CD4-positive, alpha-beta T cell treated with Interleukin-4 for 1 hour (primary cell): ENCODE measurements around the gene PGLYRP1.

ENCODE experiments used
- DNase-seq, 2 donors: peaks; one replicate each; pipeline ENCODE4 v3.0.0-alpha.2; 2020 to 2022

PGLYRP1 gene

GRCh38 chr19:46031781-46032596 lies 9.1 kb upstream of the PGLYRP1 start:
- no peak for DNase-seq

GRCh38 chr19:46030812-46031550 lies 8.1 kb upstream of the PGLYRP1 start:
- no peak for DNase-seq

GRCh38 chr19:46025835-46026234 lies 3.0 kb upstream of the PGLYRP1 start:
- no peak for DNase-seq

- DNase-seq: no peak
Observed at GRCh38 chr19:46023311-46023779, 492 bp upstream of the PGLYRP1 start.

- no peak for DNase-seq
Observed at GRCh38 chr19:46022061-46022430, 807 bp downstream of the PGLYRP1 start.

GRCh38 chr19:46021531-46022041 lies 1.3 kb downstream of the PGLYRP1 start:
- DNase-seq: no peak

DNA sequence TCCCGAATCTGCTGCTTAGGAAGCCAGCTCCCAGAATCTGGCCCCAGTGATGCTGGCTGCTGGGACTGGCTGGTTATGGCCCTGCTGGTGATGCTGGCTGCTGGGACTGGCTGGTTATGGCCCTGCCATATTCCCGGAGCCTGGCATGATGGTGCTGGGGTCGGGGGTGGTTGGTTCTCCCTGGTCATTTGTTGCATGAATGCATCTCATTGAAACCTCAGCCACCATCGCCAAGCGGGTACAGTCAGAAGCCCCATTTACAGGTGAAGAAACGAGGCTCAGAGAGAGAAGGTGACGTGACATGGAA lies 2.1 kb downstream of the PGLYRP1 start:
- DNase-seq: no peak

DNA sequence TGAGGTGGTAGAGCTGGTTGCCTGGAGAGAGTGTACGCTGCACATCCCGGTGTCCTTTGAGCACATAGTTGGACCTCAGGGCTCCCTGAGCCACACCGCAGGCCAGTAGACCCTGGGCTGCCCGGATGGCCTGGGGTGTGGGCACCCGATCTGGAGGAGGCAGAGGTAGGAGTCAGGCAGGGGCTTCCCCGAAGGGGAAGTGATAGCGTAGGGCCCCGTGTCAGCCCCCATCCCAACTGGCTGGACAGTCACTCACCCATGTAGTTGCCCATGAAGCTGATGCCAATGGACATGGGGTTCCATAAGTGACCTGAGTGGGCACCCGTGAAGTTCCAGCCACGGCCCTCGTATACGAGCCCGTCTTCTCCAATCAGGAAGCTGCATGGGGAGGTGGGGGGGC lies 3.6 kb downstream of the PGLYRP1 start:
- no peak for DNase-seq

DNA sequence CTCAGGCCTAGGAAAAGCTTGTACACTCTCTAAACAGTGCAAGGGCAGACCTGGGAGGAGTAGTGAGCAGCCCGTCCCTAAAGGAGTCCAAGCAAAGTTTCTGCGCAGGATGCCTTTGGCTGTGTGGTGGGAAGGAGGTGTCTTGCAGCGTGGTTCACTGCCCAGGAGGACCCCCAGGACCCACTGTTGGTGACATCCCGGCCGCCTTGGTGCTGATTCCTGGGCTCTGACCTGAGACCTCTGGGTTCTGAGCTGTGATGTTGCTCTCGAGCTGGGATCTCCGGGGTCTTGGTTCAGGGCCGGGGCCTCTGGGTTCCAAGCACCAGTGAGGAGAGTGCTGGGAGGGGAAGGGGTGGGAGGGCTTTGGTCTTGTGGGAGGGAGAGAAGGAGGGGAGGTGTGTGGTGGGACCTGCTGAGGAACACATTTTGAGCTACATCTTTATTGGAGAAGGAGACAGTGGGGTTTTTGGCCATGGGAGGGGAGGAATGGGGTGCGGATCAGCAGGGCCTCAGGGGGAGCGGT lies 4.1 kb downstream of the PGLYRP1 start:
- DNase-seq: no peak

DNA sequence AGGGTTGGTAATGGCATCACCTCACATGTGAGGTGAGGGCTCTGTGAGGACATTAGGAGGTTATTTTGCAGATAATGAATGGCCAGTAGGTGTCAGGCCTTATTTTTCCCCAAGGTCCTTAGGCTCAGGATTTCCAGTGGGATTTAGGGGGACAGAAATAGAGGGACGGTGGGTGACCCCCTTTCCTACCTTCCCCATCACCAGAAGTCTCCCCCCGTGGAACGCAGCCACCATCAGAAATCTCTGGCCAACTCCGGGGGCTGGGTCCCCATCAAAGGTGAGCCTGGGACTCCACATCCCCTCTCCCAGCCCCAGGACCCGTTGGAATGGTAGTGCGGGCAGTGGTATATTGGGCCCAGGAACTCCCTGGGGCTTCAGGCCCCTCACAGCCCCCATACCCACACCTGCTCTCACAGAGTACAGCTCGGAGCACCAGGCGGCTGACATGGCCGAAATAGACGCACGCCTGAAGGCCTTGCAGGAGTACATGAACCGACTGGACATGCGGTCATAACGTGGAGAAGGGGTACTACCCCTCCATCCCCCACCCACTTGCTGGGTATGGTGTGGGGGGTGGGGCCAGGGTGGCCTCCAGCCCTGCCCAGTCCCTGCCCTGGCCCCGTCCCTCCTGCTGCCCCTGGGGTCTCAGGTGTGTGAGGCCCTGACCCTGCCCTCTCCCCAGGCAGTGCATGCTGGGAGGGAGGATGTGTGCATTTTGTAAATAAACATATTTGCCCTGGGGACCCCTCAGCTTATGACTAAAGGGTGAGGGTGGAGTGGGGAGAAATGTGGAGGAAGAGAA lies 4.8 kb downstream of the PGLYRP1 start:
- no peak for DNase-seq

GRCh38 chr19:46017095-46017429 lies 5.8 kb downstream of the PGLYRP1 start:
- DNase-seq: no peak

- peak; percentile 81 to 85 for DNase-seq
Observed at GRCh38 chr19:46016426-46017094, 6.3 kb downstream of the PGLYRP1 start.

DNA sequence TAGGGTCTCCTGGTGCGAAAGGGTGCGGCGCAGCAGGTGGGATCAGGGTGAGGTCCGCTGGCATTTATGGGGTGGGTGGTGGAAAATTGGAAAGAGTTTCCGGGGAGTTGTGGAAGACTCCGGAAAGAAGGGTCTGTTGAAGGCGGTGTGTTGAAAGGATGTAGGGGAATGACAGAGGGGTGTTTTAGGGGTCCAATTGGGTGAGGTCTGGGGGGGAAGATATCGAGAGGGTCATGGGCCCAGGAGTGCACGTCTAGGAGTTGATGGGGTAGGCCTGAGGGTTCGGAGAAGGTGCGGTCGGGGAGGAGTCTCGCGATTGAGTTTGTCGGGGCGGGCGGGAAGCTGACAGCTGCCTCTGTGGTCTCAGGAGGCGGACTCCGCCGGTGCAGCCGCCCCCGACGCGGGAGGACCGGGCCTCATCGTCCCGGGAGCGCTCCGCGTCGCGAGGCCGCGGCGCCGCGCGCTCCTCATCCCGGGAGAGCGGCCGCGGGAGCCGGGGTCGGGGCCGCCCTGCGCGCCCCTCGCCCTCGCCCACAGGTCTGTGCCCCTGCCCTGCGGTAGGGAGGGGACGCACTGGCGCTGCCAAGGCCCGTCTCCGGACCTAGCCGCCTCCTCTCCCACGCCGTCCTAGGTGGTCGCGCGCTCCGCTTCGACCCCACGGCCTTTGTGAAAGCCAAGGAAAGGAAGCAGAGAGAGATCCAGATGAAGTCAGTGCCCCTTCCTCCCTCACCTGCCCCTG lies 7.0 kb downstream of the PGLYRP1 start:
- peak; percentile 38 to 43 for DNase-seq

GRCh38 chr19:46014941-46015686 lies 7.7 kb downstream of the PGLYRP1 start:
- peak; percentile 68 to 70 for DNase-seq

DNA sequence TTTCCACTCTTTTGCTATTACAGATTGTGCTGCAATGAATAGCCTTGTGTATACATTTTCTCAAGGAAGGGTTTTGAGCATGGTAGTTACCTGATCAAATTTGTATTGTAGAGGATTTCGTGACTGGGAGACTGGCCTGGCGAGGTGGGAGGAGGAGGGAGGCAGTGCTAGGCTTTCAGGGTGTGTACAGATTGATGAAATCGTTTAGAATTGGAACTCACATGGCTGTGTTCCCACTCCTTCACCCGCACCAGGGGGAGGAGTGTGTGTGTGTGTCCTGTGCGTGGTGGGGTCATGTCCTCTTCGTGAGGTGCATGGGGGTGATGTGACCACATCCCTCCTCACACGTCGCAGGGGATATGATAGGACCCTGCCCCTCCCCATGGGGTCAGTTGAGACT lies 8.3 kb downstream of the PGLYRP1 start:
- DNase-seq: no peak

GRCh38 chr19:46009530-46010510 lies 13.0 kb downstream of the PGLYRP1 start:
- peak; percentile 66 to 69 for DNase-seq

DNA sequence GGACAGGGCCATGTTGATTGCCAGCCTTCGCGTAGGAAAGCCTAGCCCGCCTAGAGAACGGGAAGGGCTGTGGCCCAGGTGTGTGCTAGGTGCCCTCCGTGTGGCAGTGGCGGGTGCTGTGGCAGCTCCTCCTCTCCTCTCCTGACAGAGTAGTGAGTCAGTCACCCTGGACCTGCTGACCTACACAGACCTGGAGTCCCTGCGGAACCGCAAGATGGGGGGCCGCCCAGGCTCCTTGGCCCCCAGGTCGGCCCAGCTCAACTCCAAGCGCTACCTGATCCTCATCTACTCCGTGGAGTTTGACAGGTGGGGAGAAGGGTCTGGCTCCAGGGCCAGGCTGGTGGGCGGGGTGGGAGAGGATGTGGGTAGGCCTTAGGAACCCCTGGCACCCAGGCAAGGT lies 16.4 kb downstream of the PGLYRP1 start:
- DNase-seq: no peak

DNA sequence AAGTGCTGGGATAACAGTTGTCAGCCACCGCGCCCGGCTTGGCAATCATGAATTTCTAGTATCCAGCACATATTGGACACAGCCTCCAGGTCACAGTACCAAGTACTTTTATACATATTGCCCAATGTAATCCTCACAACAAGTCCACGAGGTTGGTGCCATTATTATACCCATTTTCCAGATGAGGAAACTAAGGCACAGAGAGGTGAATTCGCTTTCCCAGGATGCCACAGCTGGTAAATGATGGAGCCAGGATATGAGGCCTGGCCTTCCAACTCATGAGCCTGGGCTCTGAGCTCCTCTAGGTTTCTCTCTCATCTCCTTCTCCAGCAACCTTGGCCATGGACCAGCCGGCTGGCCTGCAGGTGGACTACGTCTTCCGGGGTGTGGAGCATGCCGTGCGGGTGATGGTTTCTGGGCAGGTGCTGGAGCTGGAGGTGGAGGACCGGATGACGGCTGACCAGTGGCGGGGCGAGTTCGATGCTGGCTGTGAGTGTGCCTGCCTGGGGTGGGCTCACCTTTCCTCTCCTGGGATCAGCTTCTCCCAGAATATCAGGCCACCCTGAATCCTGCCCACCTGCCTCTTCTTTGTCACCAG lies 20.1 kb downstream of the PGLYRP1 start:
- no peak for DNase-seq

DNA sequence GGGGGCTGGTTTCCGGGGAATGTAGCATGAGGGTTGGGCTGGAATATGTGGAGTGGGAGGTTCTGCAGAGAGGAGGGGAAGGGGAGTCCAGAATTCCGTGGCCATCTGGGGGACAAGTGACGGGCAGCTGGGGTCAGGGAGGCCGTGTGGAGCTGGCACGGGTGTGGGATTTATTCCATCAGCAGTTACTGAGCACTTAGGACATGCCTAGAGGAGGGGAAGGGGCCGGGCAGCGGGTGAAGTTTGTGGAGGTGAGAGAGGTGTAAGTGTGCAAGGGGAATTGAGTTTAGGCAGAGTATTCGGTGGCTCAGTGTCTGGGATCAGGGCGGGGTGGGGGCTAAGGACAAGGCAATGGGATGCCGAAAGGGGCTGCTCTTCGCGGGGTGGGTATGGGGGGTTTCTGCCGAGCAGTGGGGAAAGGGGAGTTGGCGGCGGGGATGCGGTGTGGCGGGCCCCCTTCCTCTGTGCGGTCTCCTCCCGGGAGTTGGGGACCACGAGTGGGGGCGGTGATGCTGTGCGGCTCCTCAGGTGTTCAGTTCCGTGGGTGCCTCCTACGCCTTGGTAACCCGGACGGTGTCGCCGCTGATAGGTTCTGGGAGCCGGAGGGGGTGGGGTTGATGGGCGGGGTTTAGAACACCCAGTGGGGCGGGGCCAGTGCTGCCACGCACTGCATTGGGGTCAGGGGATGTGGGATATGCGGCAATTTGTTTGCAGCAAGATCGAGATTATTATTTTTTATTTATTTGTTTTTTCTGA lies 22.2 kb downstream of the PGLYRP1 start:
- DNase-seq: peak; percentile 81 to 85
